ACC112 (cell line): ENCODE results near the gene MRPS35.

Experiments
- H2AFZ ChIP-seq: fragments of 200-600 bp; sonication (generic); one replicate; pipeline ENCODE4 v1.6.0; 2017; ENCODE audit warnings: antibody characterized with exemption, low read length; ENCODE audit not compliant: unreplicated experiment
- H3K27ac ChIP-seq: fragments of 200-600 bp; sonication (generic); 2 replicates; pipeline ENCODE4 v1.5.1; 2014; ENCODE audit warnings: low read depth, mild to moderate bottlenecking, antibody characterized with exemption, low read length, moderate library complexity
- H3K27me3 ChIP-seq: fragments of 200-600 bp; sonication (generic); 2 replicates; pipeline ENCODE4 v1.6.1; 2014; ENCODE audit warnings: mild to moderate bottlenecking, antibody characterized with exemption, low read length, moderate library complexity, mixed read lengths; ENCODE audit not compliant: insufficient read depth
- H3K36me3 ChIP-seq: fragments of 200-600 bp; sonication (generic); 2 replicates; pipeline ENCODE4 v1.6.1; 2016; ENCODE audit warnings: mild to moderate bottlenecking, antibody characterized with exemption, low read length, moderate library complexity, mixed read lengths; ENCODE audit not compliant: insufficient read depth
- H3K4me1 ChIP-seq: fragments of 200-600 bp; sonication (generic); one replicate; pipeline ENCODE4 v1.6.1; 2016; ENCODE audit warnings: low read length, mixed read lengths; ENCODE audit not compliant: insufficient read depth, unreplicated experiment, control insufficient read depth
- H3K4me3 ChIP-seq: fragments of 200-600 bp; sonication (generic); 2 replicates; pipeline ENCODE4 v1.5.1; 2014; ENCODE audit warnings: mild to moderate bottlenecking, low read depth, low read length
- H3K79me2 ChIP-seq: fragments of 200-600 bp; sonication (generic); one replicate; pipeline ENCODE4 v1.6.0; 2016; ENCODE audit warnings: low read length; ENCODE audit not compliant: control insufficient read depth, unreplicated experiment, insufficient read depth

The MRPS35 gene

DNA sequence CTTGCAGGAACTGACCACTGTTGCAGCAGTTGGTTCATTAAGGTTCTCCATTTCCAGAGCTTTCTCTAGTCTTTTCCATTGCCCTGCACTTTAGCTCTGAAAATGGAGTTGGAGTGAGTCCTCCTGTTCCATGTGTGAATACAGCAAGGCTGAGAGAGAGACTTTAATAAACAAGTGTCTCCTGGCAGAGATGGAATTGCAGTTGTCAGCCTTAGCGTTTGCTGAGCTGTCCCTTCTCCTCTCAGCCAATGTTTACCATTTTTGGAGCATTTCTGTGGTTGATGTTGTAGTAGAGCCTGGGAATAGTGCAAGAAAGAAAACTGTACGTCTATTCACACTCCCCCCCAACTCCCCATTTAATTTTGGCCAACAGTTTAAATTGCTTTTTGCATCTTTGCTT, 76.9 kb downstream of the MRPS35 start:
- peaks cover 65% of the 10 kb centered on the region for H3K79me2 ChIP-seq
- no peak overlapping the region for H3K27ac ChIP-seq
- H3K4me1 ChIP-seq, result peaks cover 15% of the 10 kb centered on the region
- H3K27me3 ChIP-seq, result no peaks in the 10 kb centered on the region
- H2AFZ ChIP-seq, result no peak overlapping the region
- H3K4me3 ChIP-seq, result no peak overlapping the region
- H3K36me3 ChIP-seq, result peaks cover 12% of the 10 kb centered on the region; the same call in 1 of the 2 replicates

GRCh38 chr12:27790179-27790578, 79.5 kb downstream of the MRPS35 start:
- Histone ChIP-seq H3K27me3 (no peaks in the 10 kb centered on the region), H3K79me2 (peaks cover 51% of the 10 kb centered on the region), H3K36me3 (peaks cover 11% of the 10 kb centered on the region; the same call in 1 of the 2 replicates), H3K27ac (no peak overlapping the region), H3K4me1 (peaks cover 14% of the 10 kb centered on the region), H3K4me3 (no peak overlapping the region), H2AFZ (no peak overlapping the region)

GRCh38 chr12:27794818-27795584, 84.4 kb downstream of the MRPS35 start:
- Histone ChIP-seq H3K36me3 (peaks cover 27% of the 10 kb centered on the region; the same call in 1 of the 2 replicates), H2AFZ (no peak overlapping the region), H3K4me1 (no peaks in the 10 kb centered on the region), H3K27ac (no peak overlapping the region), H3K4me3 (no peak overlapping the region), H3K27me3 (no peaks in the 10 kb centered on the region), H3K79me2 (peaks cover 12% of the 10 kb centered on the region)

GRCh38 chr12:27796128-27796527, 85.5 kb downstream of the MRPS35 start:
- Histone ChIP-seq H2AFZ (no peak overlapping the region), H3K4me3 (no peak overlapping the region), H3K4me1 (no peaks in the 10 kb centered on the region), H3K79me2 (peaks cover 2% of the 10 kb centered on the region), H3K27me3 (no peaks in the 10 kb centered on the region), H3K27ac (no peak overlapping the region), H3K36me3 (peaks cover 27% of the 10 kb centered on the region; the same call in 1 of the 2 replicates)

- Histone ChIP-seq H3K79me2 (no peaks in the 10 kb centered on the region), H3K36me3 (0 out of 2 replicates have a peak, but pooled peaks cover 19% of the 10 kb centered on the region), H3K4me3 (no peak overlapping the region)
Measured at GRCh38 chr12:27797301-27798025, 86.8 kb downstream of the MRPS35 start.

GRCh38 chr12:27800819-27801218, 90.2 kb downstream of the MRPS35 start:
- Histone ChIP-seq H3K79me2 (no peaks in the 10 kb centered on the region), H3K27me3 (no peaks in the 10 kb centered on the region), H3K4me3 (no peak overlapping the region), H2AFZ (no peak overlapping the region), H3K36me3 (0 out of 2 replicates have a peak, but pooled peaks cover 12% of the 10 kb centered on the region), H3K27ac (no peak overlapping the region), H3K4me1 (no peaks in the 10 kb centered on the region)

More at GRCh38 chr12:27797301-27798025, 86.8 kb downstream of the MRPS35 start:
- Histone ChIP-seq H3K27ac (no peak overlapping the region), H3K27me3 (no peaks in the 10 kb centered on the region), H3K4me1 (no peaks in the 10 kb centered on the region), H2AFZ (no peak overlapping the region)

GRCh38 chr12:27801630-27802029, 91.0 kb downstream of the MRPS35 start:
- Histone ChIP-seq H3K79me2 (no peaks in the 10 kb centered on the region), H3K27ac (no peak overlapping the region), H3K36me3 (0 out of 2 replicates have a peak, but pooled peaks cover 6% of the 10 kb centered on the region), H3K4me1 (no peaks in the 10 kb centered on the region), H3K27me3 (no peaks in the 10 kb centered on the region), H2AFZ (no peak overlapping the region), H3K4me3 (no peak overlapping the region)

DNA sequence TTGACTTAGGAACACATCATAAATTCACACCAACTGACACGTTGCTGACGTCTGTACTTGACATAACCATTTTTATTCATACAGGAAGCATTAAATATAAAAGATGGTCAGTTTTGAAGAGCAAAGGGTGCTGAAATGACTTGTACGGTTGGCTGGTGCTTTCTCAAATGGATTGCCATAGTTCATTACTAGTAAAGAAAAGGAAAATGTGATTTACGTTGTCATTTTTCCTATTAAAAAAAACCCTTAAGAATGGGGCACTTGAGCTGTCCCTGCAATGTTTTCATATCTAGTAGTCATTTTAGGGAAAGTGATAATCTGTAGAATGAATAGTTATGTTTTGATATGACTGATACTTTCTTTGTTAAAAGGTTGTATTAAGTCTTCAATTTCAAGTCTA, 91.9 kb downstream of the MRPS35 start:
- Histone ChIP-seq H3K4me3 (no peak overlapping the region), H3K4me1 (no peaks in the 10 kb centered on the region), H3K36me3 (0 out of 2 replicates have a peak, but pooled peaks cover 4% of the 10 kb centered on the region), H3K27me3 (no peaks in the 10 kb centered on the region), H3K27ac (no peak overlapping the region), H2AFZ (no peak overlapping the region), H3K79me2 (no peaks in the 10 kb centered on the region)

DNA sequence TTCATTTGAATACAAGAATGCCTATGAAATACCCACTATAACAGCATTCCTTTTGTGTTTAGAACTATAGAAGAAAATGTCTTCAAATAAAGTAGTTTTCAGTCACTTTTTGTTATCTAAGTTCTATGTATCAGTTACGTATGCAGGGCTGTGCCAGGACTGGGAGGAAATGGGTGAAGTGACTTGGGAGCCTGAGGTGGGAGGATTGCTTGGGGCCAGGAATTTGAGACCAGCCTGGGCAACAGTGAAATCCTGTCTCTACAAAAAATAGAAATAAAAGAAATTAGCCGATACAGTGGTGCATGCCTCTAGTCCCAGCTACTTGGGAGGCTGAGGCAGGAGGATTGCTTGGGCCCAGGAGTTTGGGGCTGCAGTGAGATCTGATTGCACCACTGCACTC, 92.3 kb downstream of the MRPS35 start:
- H3K79me2 ChIP-seq, result no peaks in the 10 kb centered on the region
- no peak overlapping the region for H2AFZ ChIP-seq
- 0 out of 2 replicates have a peak, but pooled peaks cover 4% of the 10 kb centered on the region for H3K36me3 ChIP-seq
- H3K4me1 ChIP-seq, result no peaks in the 10 kb centered on the region
- H3K27ac ChIP-seq, result no peak overlapping the region
- no peak overlapping the region for H3K4me3 ChIP-seq
- H3K27me3 ChIP-seq, result no peaks in the 10 kb centered on the region

GRCh38 chr12:27805238-27805637, 94.6 kb downstream of the MRPS35 start:
- no peaks in the 10 kb centered on the region for H3K36me3 ChIP-seq
- no peak overlapping the region for H3K27ac ChIP-seq
- no peak overlapping the region for H3K4me3 ChIP-seq
- no peak overlapping the region for H2AFZ ChIP-seq
- no peaks in the 10 kb centered on the region for H3K27me3 ChIP-seq
- H3K79me2 ChIP-seq, result no peaks in the 10 kb centered on the region
- H3K4me1 ChIP-seq, result no peaks in the 10 kb centered on the region
